Measurements from ENCODE around the gene ITPR3.

DNA sequence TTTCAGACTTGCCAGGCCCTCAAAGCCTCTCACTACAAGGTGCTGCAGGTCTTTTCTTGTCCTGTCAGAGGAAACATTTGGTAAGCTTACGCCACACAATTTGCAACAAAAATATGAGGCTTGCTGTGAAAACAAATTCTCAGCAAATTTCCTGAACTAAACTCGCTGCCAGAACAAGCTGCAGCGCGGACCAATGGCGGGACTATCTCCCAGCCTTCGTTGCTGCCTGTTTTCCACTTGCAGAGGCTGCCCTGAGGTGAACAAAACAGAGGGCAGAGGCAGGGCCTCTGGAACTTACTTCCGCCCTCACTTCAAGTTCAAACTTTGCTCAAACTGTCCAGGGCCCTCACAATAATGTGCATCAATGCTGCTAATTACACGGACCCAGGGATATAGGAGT, 78.0 kb downstream of the ITPR3 start:
- no peak for TF ChIP-seq CTCF (optimal IDR thresholded peaks at IDR 0.05 in 1 of 3, IDR thresholded peaks at IDR 0.05 in 1 of 3, conservative IDR thresholded peaks at IDR 0.05 in 1 of 3; ENCODE audit: extremely low read depth in 1 of 3, insufficient read depth in 2 of 3, low read length in 3 of 3)
- no peak for TF ChIP-seq EZH2 (IDR thresholded peaks at IDR 0.05; ENCODE audit: low read length)

Measured in keratinocyte (primary cell).